Measurements from ENCODE around the gene ACTN4. TPM values are rescaled to one million over a fixed set of nuclear protein-coding genes. Genes with fewer than 3 reads are reported as not detected.

Gene ACTN4
- polyA plus RNA-seq, 6 donors from 2014 or later = 6.8 to 15.8 (median 10.6) TPM

DNA sequence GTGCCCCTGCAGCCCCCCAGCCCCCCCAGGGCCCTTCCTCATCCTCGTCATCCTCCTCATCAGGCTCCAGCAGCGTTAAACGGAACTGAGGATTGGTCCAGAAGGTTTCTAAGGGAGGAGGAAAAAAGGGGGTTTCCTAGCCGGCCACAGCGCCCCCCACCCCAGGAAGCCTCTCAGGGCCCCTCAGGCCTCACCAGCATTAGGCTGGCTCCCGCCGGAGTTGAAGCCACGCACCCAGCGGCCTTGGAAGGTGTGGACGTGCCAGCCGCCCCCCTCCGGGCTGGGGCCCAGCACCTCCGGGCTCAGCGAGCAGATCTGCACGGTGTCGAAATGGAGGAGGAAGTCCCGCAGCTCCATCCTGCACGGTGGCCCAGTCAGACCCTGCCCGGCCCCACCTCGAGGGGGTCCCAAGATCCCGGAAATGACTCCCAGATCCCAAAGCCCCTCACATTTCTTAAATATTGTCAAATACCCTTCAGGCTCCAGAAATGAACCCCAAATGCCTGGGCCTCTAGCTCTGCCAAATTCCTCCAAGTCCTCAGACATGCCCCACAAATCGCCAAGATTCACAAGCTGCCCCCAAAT, 89.9 kb downstream of the ACTN4 start:
- Mint-ChIP-seq H3K4me1 (peaks cover 44 to 57% (median 55%) of the 10 kb centered on the region in 3 donors), H3K27ac (peak overlapping the region in 5 of 6 donors; percentile 1 to 91 (median 63)), H3K27me3 (no peaks in the 10 kb centered on the region), H3K36me3 (no peaks in the 10 kb centered on the region), H3K9me3 (peaks cover 0 to 1% (median 0%) of the 10 kb centered on the region in 7 donors), H3K4me3 (peak overlapping the region; percentile 73 to 91 (median 84))
- DNase-seq = peak; percentile 30
- peak; percentile 14 to 22 for ATAC-seq (ENCODE audit: low read depth in 2 of 2)

DNA sequence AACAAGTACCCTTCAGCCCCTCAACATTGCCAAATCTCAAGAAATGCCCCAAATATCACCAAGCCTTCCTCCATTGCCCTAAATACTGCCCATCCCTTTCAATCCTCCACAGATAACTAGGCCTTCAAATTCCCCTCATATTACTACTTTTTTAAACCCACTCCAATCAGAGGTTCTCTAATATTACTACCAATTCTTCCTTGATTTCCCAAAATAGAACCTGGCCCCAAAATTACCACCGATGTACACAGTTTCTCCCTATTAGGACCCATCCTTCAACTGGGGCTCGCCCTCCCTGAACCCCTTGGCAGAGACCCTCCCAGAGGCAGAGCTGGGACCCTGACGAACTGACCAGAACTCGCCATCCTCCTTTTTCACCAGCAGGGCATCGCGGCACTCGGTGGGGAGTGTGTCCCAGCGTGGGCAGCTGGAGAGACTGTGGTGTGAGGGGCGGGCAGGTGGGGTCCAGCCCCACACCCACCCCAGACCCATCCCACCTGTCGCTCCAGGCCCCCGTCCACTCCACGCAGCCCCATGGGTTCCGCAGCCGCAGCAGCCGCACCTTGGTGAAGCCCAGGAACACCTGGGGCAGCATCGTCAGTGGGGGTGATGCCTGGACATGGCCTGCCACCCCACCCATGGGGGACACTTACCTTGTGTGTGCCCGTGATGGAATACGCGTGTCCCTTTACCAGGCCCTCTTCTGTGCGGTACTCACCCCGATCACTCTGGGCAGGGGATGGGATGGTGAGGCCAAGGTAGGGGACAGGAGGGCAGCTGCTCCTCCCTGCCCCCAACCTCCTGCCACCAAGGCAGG, 90.7 kb downstream of the ACTN4 start:
- Mint-ChIP-seq H3K36me3 (no peaks in the 10 kb centered on the region), H3K27me3 (no peaks in the 10 kb centered on the region), H3K4me3 (peak overlapping the region; percentile 64 to 89 (median 73)), H3K9me3 (peaks cover 0 to 1% (median 0%) of the 10 kb centered on the region in 7 donors), H3K27ac (peak overlapping the region in 4 of 6 donors; percentile 1 to 91 (median 68)), H3K4me1 (peaks cover 44 to 50% (median 47%) of the 10 kb centered on the region in 3 donors)
- ATAC-seq (ENCODE audit: low read depth in 2 of 2) = no peak
- DNase-seq = no peak

DNA sequence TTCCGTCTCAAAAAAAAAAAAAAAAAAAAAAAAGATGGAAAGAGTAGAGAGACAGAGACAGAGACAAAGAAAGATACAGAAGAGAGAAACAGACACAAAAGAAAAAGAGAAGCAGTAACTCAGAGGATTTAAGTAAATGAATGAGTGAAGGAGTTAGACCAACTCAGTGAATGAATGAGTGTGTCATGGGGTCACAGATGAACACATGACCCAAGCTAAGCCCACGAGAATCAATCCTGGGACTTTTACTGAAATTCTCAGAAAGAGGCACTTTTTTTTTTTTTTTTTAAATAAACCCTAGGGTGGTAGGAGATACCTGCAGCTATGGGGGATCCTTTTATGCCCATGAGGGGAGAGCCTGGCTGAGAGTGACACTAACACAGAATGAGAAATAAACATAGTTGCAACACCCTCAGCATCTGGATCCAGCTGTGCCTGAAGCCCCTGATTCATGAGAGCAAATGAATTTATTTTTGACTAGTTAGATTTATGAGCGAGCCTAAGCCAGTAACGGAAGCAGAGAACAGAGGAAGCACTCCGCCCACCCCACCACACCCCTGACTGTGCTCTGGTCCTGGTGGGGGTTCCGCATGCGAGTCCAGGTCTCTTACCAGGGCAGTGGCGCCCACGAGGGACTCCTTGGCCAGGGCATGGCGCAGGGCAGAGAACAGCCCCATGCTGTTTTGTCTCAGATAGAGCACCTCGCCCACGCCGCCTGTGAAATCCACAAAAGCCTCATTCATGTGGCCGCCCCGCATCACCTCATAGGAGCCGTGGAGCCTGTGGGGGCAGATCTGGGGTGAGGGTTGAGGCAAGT, 92.2 kb downstream of the ACTN4 start:
- Mint-ChIP-seq H3K4me1 (peaks cover 32 to 35% (median 35%) of the 10 kb centered on the region in 3 donors), H3K9me3 (peaks cover 0 to 1% (median 0%) of the 10 kb centered on the region in 7 donors), H3K4me3 (peak overlapping the region in 1 of 8 donors; percentile 35), H3K27me3 (no peaks in the 10 kb centered on the region), H3K27ac (peak overlapping the region in 2 of 6 donors; percentile 83 to 98), H3K36me3 (no peaks in the 10 kb centered on the region)
- no peak for DNase-seq
- ATAC-seq (ENCODE audit: low read depth in 2 of 2) = no peak

DNA sequence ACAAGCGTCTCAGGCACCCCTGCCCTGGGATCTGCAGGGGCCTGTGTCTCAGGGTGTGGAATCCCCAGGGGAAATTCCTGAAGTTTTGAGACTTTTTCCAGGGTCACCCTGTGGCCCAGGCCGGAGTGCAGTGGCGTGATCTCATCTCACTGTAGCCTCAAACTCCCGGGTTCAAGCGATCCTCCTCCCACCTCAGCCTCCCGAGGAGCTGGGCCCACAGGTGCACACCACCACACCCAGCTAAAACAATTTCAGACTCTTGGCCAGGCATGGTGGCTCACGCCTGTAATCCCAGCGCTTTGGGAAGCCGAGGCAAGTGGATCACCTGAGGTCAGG, 92.8 kb downstream of the ACTN4 start:
- H3K9me3 Mint-ChIP-seq = peaks cover 0 to 1% (median 0%) of the 10 kb centered on the region in 7 donors
- DNase-seq (no peak), ATAC-seq (ENCODE audit: low read depth in 2 of 2) (no peak)
- H3K27ac Mint-ChIP-seq = no peak overlapping the region
- no peaks in the 10 kb centered on the region for H3K36me3 Mint-ChIP-seq
- no peaks in the 10 kb centered on the region for H3K27me3 Mint-ChIP-seq
- H3K4me1 Mint-ChIP-seq = peaks cover 26 to 29% (median 29%) of the 10 kb centered on the region in 3 donors
- no peak overlapping the region for H3K4me3 Mint-ChIP-seq

DNA sequence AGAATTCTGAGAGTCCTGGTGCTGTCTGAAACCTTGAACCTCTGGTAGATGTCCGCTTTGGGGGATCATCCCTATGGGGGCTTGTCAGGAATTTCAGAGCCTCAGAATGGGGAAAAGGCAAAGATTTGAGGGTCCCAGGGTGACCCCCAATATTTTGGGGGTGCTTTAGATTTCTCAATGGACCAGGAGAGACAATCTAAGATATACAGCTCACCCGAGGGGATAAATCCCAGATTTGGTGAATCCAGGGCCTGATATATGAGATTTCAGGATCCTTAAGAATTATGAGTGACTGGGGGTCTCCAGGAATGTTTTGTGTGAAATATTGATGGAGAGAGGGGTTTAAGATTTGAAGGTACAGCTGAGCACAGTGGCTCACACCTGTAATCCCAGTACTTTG, 93.5 kb downstream of the ACTN4 start:
- DNase-seq (no peak), ATAC-seq (ENCODE audit: low read depth in 2 of 2) (no peak)
- Mint-ChIP-seq H3K9me3 (peaks cover 0 to 1% (median 0%) of the 10 kb centered on the region in 7 donors), H3K27ac (no peak overlapping the region), H3K36me3 (no peaks in the 10 kb centered on the region), H3K4me3 (no peak overlapping the region), H3K27me3 (no peaks in the 10 kb centered on the region), H3K4me1 (peaks cover 23 to 27% (median 26%) of the 10 kb centered on the region in 3 donors)

DNA sequence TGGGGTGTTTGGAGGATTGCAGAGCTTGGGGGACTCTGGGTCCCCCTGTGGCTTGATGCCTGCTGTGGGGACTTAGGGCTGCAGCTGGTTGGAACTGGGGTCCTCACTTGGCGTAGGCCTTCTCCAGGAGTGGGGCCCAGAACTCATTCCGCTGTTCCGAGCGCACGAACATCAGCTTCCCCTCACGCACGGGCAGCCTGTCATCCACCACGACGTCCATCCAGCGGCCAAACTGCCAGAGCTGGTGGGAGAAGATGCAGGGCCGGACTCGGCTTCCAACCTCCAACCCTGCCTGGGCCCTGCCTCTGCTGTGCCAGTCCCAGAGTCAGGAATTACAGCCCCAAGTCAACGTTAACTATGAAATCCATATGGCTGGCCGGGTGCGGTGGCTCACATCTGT, 94.2 kb downstream of the ACTN4 start:
- peaks cover 0 to 1% (median 0%) of the 10 kb centered on the region in 7 donors for H3K9me3 Mint-ChIP-seq
- peaks cover 19 to 24% (median 22%) of the 10 kb centered on the region in 3 donors for H3K4me1 Mint-ChIP-seq
- H3K4me3 Mint-ChIP-seq = no peak overlapping the region
- no peaks in the 10 kb centered on the region for H3K36me3 Mint-ChIP-seq
- H3K27me3 Mint-ChIP-seq = no peaks in the 10 kb centered on the region
- DNase-seq (no peak), ATAC-seq (ENCODE audit: low read depth in 2 of 2) (no peak)
- H3K27ac Mint-ChIP-seq = peak overlapping the region in 1 of 6 donors; percentile 82

DNA sequence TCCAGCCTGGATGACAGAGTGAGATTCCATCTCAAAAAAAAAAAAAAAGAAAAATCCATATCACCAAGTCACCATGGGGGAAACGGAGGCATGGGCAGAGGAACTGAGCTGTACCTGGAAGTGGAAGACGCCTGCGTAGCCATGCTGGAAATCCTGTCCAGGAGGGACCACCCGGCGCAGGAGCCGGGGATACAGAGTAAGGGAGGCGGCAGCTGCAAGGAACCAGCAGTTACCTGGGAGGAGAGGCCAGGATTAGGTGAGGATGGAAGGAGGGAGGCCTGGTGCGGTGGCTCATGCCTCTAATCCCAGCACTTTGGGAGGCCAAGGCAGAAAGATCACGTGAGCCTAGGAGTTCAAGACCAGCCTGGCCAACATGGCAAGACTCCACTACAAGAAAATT, 94.8 kb downstream of the ACTN4 start:
- peaks cover 16 to 23% (median 17%) of the 10 kb centered on the region in 3 donors for H3K4me1 Mint-ChIP-seq
- H3K9me3 Mint-ChIP-seq = peaks cover 0 to 1% (median 0%) of the 10 kb centered on the region in 7 donors
- DNase-seq (no peak), ATAC-seq (ENCODE audit: low read depth in 2 of 2) (no peak)
- H3K27me3 Mint-ChIP-seq = no peaks in the 10 kb centered on the region
- H3K36me3 Mint-ChIP-seq = no peaks in the 10 kb centered on the region
- no peak overlapping the region for H3K4me3 Mint-ChIP-seq
- H3K27ac Mint-ChIP-seq = no peak overlapping the region

DNA sequence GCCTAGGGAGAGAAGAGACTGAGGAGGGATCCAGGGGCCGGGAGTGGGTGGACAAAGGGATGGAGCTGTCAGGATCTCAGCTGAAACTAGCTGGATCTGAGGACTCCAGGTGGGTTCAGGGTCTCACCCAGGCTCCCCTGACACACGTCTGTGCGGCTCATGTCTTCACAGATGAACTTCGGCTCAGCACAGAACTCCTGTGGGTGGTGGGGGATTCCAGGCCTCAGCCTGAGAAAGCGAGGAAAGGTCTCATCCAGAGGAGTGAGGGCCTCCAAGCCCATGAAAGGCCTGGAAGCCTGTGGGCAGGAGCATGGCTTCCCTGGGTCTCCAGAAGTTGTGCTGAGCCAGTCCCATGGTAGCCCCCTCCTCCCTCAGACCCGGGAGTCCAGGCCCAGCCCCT, 95.5 kb downstream of the ACTN4 start:
- H3K27ac Mint-ChIP-seq = no peak overlapping the region
- no peak for DNase-seq
- peaks cover 11 to 18% (median 12%) of the 10 kb centered on the region in 3 donors for H3K4me1 Mint-ChIP-seq
- H3K27me3 Mint-ChIP-seq = no peaks in the 10 kb centered on the region
- H3K4me3 Mint-ChIP-seq = no peak overlapping the region
- H3K36me3 Mint-ChIP-seq = no peaks in the 10 kb centered on the region
- ATAC-seq (ENCODE audit: low read depth in 2 of 2) = no peak
- H3K9me3 Mint-ChIP-seq = peaks cover 0 to 1% (median 0%) of the 10 kb centered on the region in 7 donors

DNA sequence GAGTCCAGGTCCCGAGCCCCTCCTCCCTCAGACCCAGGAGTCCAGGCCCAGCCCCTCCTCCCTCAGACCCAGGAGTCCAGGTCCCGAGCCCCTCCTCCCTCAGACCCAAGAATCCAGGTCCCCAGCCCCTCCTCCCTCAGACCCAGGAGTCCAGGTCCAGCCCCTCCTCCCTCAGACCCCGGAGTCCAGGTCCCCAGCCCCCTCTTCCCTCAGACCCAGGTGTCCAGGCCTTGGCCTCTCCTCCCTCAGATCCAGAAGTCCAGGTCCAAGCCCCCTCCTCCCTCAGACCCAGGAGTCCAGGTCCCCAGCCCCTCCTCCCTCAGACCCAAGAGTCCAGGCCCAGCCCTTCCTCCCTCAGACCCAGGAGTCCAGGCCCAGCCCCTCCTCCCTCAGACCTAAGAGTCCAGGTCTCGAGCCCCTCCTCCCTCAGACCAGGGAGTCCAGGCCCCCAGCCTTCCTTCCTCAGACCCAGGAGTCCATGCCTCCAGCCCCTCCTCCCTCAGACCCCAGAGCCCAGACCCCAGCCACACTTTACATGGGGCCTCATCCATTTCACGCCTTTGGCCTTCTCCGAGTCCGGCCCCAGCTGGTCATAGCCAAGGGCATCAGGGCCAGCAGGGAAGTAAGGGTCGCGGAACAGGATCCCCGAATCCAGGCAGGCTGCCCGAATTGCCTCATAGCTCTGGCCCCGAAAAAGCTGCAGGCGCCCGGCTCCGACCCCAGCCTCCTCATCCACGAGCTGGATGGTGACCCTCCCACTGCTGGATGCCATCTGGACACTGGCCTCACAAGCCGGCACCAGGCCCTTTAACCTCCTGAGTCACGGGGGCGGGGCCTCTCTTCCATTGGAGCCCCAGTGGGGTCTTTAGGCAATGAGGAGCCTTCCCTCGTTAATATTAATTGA, 96.2 kb downstream of the ACTN4 start:
- Mint-ChIP-seq H3K9me3 (peaks cover 0 to 1% (median 0%) of the 10 kb centered on the region in 7 donors), H3K27me3 (no peaks in the 10 kb centered on the region), H3K36me3 (no peaks in the 10 kb centered on the region), H3K27ac (peak overlapping the region in 1 of 6 donors; percentile 74), H3K4me1 (peaks cover 6 to 16% (median 11%) of the 10 kb centered on the region in 3 donors), H3K4me3 (no peak overlapping the region)
- no peak for ATAC-seq (ENCODE audit: low read depth in 2 of 2)
- DNase-seq = no peak

DNA sequence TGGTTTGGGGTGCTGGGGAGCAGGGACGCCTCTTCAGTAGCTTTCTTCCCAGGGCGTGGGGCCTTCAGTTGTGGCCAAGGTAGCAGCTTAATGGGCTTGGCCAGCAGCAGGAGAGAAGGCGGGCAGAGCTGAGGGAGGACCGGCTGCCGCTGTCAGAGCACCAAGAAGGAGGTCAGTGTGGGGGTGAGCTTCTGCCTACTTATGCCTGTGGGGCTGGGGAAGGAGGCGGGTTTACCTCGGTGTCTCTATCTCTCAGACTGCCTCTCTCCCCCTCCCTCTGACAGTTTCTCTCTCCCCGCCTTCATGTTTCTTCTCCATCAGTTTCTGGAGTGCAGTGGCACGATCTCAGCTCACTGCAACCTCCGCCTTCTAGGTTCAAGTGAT, 96.8 kb downstream of the ACTN4 start, which contains the start of gene CAPN12:
CAPN12 (minus strand) TSS at position 177 of the 384 bp plus-strand sequence. CDS start 309 bp downstream, outside the sequence.
- peaks cover 0 to 1% (median 0%) of the 10 kb centered on the region in 7 donors for H3K9me3 Mint-ChIP-seq
- no peaks in the 10 kb centered on the region for H3K27me3 Mint-ChIP-seq
- peaks cover 3 to 15% (median 6%) of the 10 kb centered on the region in 3 donors for H3K4me1 Mint-ChIP-seq
- H3K27ac Mint-ChIP-seq = peak within 1 kb of the TSS in 2 of 6 donors; percentile 18 to 83
- H3K4me3 Mint-ChIP-seq = no peak within 1 kb of the TSS
- DNase-seq (no peak), ATAC-seq (ENCODE audit: low read depth in 2 of 2) (no peak)
- no peaks in the 10 kb centered on the region for H3K36me3 Mint-ChIP-seq

DNA sequence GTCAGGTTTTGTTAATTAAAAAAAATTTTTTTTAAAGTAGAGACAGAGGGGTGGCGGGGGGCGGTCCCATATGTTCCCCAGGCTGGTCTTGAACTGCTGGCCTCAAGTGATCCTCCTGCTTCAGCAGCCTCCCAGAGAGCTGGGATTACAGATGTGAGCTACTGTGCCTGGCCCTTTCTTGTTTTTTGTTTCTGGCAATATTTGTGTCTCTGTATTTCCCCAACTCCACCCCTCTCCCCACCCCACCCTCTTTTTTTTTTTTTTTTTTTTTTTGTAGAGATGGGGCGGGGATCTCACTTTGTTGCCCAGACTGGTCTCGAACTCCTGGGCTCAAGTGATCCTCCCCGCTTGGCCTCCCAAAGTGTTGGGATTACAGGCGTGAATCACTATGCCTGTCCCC, 97.4 kb downstream of the ACTN4 start:
- peaks cover 0 to 1% (median 0%) of the 10 kb centered on the region in 7 donors for H3K9me3 Mint-ChIP-seq
- H3K4me1 Mint-ChIP-seq = peaks cover 0 to 9% (median under 1%) of the 10 kb centered on the region in 3 donors
- DNase-seq = no peak
- no peaks in the 10 kb centered on the region for H3K36me3 Mint-ChIP-seq
- no peak for ATAC-seq (ENCODE audit: low read depth in 2 of 2)
- peak overlapping the region in 1 of 6 donors; percentile 83 for H3K27ac Mint-ChIP-seq
- H3K4me3 Mint-ChIP-seq = no peak overlapping the region
- H3K27me3 Mint-ChIP-seq = no peaks in the 10 kb centered on the region

DNA sequence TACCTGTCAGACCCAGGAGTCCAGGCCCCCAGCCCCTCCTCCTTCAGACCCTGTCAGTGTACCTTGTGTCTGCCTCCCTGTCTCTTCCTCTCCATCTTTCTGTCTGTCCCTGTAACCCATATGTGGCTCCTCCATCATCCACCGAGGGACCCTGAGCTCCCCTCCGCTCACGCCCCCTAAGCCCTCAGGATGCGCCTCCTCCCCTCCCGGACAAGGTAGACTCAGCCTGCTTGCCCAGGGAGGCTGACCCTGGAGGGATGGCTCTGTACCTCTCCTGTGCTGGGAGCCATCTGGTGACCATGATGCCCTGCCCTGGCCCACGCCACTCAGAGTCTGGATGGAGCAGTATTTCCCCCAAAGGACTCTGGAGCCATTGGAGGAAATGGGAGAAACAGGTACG, 97.9 kb downstream of the ACTN4 start:
- no peak for ATAC-seq (ENCODE audit: low read depth in 2 of 2)
- no peaks in the 10 kb centered on the region for H3K27me3 Mint-ChIP-seq
- H3K27ac Mint-ChIP-seq = peak overlapping the region in 1 of 6 donors; percentile 83
- peaks cover 0 to 5% (median 0%) of the 10 kb centered on the region in 3 donors for H3K4me1 Mint-ChIP-seq
- no peak for DNase-seq
- no peaks in the 10 kb centered on the region for H3K36me3 Mint-ChIP-seq
- no peak overlapping the region for H3K4me3 Mint-ChIP-seq
- H3K9me3 Mint-ChIP-seq = peaks cover 0 to 1% (median 0%) of the 10 kb centered on the region in 7 donors
